Right atrium auricular region (tissue), 2 donors: ENCODE data around the gene RPAIN. TPM values are rescaled to one million over a fixed set of nuclear protein-coding genes. Genes with fewer than 3 reads are reported as not detected.

Experiments used
- DNase-seq: peaks from one replicate; pipeline ENCODE4 v3.0.0-alpha.2; 2019; ENCODE audit warnings: low spot score
- H3K27ac ChIP-seq, 2 donors: fragments of 200-600 bp; sonication (generic); 1 replicate in 1 of 2; 2 replicates in 1 of 2; pipeline ENCODE4 v1.5.1; 2016 to 2019
- H3K27me3 ChIP-seq, 2 donors: fragments of 200-600 bp; sonication (generic); one replicate each; pipeline versions ENCODE4 v1.5.1 to v1.6.0; 2017 to 2019
- H3K36me3 ChIP-seq: fragments of 200-600 bp; sonication (generic); one replicate; pipeline ENCODE4 v1.5.1; 2016
- H3K4me1 ChIP-seq, 2 donors: fragments of 200-600 bp; sonication (generic); one replicate each; pipeline versions ENCODE4 v1.5.1 to v1.6.0; 2017 to 2019
- H3K4me3 ChIP-seq, 2 donors: fragments of 200-600 bp; sonication (generic); 1 replicate in 1 of 2; 2 replicates in 1 of 2; pipeline ENCODE4 v1.5.1; 2017 to 2019; ENCODE audit warnings: mild to moderate bottlenecking in 1 of 2, moderate library complexity in 1 of 2
- H3K9me3 ChIP-seq, 2 donors: fragments of 200-600 bp; sonication (generic); one replicate each; pipeline ENCODE4 v1.5.1; 2019
- total RNA-seq, 2 donors: library from RNA; depleted of rRNA; stranded (reverse); fragments of >200 nt; gene quantifications; one replicate each; pipeline ENCODE4 v1.1.0, GENCODE V29; 2016
- TF ChIP-seq, protein P1 (sequence below), 2 donors: fragments of 200-600 bp; sonication (generic); IDR thresholded peaks; one replicate each; pipeline ENCODE4 v1.5.1; 2019; ENCODE audit warnings: antibody characterized with exemption in 2 of 2

The RPAIN gene
- total RNA-seq, 2 donors from 2014 or later: 31.4 to 40.7 TPM

DNA sequence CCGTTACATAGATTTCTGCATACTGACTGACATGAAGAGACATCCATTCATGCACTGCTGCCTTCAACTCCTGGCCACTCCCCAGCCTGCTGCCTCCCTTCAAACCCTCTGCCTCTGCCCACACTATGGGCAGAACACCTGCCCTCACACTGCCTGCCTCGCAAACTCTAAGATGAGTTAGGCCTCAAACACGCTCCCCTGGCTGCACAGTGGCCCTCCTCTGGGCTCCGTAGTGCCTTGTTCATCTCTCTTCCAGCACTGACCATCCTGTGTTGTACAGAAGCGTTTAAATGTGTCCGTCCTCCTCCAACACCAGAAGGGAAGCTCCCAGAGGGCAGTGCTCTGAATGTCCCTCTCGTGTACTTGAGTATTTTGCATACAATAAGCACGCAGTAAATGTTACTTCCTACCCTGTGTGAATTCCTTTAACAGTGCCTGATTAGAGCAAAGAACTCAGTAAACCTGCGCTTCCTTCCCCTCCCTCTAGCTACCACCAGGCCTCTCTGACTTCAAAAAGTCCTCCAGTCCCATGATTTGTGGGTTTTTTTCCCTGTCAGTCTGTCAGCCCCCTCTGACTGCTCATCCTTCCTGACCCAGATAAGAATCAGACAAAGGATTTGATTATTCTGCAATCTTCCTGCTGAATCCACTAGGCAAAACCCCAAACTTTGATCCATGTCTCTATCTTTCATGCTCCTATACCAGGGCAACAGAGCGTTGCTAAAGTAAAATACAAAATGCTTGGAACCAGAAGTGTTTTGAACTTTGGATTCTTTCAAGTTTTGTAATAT lies 44.9 kb downstream of the RPAIN start:
- no peaks in the 10 kb centered on the region for H3K9me3 ChIP-seq
- no peaks in the 10 kb centered on the region for H3K27me3 ChIP-seq
- no peak overlapping the region for H3K27ac ChIP-seq
- no peak overlapping the region for H3K4me3 ChIP-seq
- peaks cover 13% of the 10 kb centered on the region for H3K36me3 ChIP-seq
- no peak for DNase-seq
- peaks cover 0 to 20% of the 10 kb centered on the region in 2 donors for H3K4me1 ChIP-seq
- TF ChIP-seq, protein P1, sequence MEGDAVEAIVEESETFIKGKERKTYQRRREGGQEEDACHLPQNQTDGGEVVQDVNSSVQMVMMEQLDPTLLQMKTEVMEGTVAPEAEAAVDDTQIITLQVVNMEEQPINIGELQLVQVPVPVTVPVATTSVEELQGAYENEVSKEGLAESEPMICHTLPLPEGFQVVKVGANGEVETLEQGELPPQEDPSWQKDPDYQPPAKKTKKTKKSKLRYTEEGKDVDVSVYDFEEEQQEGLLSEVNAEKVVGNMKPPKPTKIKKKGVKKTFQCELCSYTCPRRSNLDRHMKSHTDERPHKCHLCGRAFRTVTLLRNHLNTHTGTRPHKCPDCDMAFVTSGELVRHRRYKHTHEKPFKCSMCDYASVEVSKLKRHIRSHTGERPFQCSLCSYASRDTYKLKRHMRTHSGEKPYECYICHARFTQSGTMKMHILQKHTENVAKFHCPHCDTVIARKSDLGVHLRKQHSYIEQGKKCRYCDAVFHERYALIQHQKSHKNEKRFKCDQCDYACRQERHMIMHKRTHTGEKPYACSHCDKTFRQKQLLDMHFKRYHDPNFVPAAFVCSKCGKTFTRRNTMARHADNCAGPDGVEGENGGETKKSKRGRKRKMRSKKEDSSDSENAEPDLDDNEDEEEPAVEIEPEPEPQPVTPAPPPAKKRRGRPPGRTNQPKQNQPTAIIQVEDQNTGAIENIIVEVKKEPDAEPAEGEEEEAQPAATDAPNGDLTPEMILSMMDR (IDR thresholded peaks at IDR 0.05): no peak

DNA sequence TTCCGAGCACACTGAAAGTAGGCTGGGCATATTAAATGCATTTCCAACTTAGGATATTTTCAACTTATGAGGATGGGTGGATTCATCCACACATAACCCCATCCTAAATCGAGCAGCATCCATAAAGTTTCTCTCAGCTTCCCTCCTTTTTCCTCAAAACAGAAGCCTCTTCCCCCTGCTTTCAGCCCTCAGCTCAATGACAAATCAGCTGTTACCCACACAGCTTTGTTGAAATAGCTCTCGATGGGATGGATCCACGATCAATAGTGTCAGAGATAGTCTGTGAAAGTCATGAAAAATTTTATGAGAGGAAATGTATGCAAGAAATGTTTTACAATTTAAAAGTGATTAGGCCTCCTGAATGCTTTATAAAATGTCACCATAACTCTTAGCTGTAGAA lies 46.3 kb downstream of the RPAIN start:
- no peak for DNase-seq
- H3K9me3 ChIP-seq: no peaks in the 10 kb centered on the region
- no peaks in the 10 kb centered on the region for H3K27me3 ChIP-seq
- H3K36me3 ChIP-seq: peaks cover 4% of the 10 kb centered on the region
- no peak overlapping the region for H3K4me3 ChIP-seq
- H3K4me1 ChIP-seq: peaks cover 0 to 20% of the 10 kb centered on the region in 2 donors
- H3K27ac ChIP-seq: no peak overlapping the region
- TF ChIP-seq, protein P1 (IDR thresholded peaks at IDR 0.05): no peak

GRCh38 chr17:5467416-5467815 lies 47.4 kb downstream of the RPAIN start:
- no peak overlapping the region for H3K27ac ChIP-seq
- TF ChIP-seq, protein P1 (IDR thresholded peaks at IDR 0.05): no peak
- H3K27me3 ChIP-seq: no peaks in the 10 kb centered on the region
- no peak for DNase-seq
- H3K4me1 ChIP-seq: peaks cover 0 to 20% of the 10 kb centered on the region in 2 donors
- H3K36me3 ChIP-seq: peaks cover 8% of the 10 kb centered on the region
- peak overlapping the region; percentile 83 to 88 for H3K4me3 ChIP-seq
- no peaks in the 10 kb centered on the region for H3K9me3 ChIP-seq

DNA sequence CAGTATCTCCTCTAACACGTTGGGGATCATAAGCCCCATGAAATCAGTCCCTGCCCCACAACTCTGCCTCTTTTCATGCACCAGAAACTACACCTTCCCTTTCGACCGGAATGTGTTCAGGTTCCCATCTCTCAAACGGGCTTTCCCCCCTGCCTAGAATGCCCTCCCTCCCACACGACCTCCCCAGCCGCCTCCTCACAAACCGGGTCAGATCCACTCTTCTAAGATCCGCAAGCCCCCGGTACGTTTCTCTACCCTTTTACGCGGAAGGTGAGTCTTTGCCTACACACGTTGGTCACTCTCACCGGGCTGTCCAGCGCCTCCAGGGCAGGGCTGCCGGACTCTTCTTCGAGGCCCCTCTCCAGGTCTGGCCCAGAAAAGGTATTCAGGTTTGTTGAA lies 48.1 kb downstream of the RPAIN start:
- no peaks in the 10 kb centered on the region for H3K9me3 ChIP-seq
- no peak for DNase-seq
- H3K36me3 ChIP-seq: peaks cover 15% of the 10 kb centered on the region
- peak overlapping the region; percentile 57 to 74 for H3K27ac ChIP-seq
- H3K4me1 ChIP-seq: peaks cover 0 to 20% of the 10 kb centered on the region in 2 donors
- no peaks in the 10 kb centered on the region for H3K27me3 ChIP-seq
- TF ChIP-seq, protein P1 (IDR thresholded peaks at IDR 0.05): no peak
- peak overlapping the region; percentile 83 to 88 for H3K4me3 ChIP-seq

GRCh38 chr17:5472511-5472910 lies 52.5 kb downstream of the RPAIN start:
- H3K36me3 ChIP-seq: peaks cover 55% of the 10 kb centered on the region
- peaks cover 0 to 12% of the 10 kb centered on the region in 2 donors for H3K4me1 ChIP-seq
- no peak overlapping the region for H3K27ac ChIP-seq
- DNase-seq: no peak
- H3K9me3 ChIP-seq: no peaks in the 10 kb centered on the region
- TF ChIP-seq, protein P1 (IDR thresholded peaks at IDR 0.05): no peak
- H3K4me3 ChIP-seq: no peak overlapping the region
- no peaks in the 10 kb centered on the region for H3K27me3 ChIP-seq
